CD4-positive, alpha-beta T cell treated with Interleukin-10 for 1 hour (primary cell): ENCODE measurements around the gene CISH.

Experiments used
- DNase-seq: peaks from one replicate; pipeline ENCODE4 v3.0.0-alpha.2; 2020

The CISH gene, protein sequence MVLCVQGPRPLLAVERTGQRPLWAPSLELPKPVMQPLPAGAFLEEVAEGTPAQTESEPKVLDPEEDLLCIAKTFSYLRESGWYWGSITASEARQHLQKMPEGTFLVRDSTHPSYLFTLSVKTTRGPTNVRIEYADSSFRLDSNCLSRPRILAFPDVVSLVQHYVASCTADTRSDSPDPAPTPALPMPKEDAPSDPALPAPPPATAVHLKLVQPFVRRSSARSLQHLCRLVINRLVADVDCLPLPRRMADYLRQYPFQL

DNA sequence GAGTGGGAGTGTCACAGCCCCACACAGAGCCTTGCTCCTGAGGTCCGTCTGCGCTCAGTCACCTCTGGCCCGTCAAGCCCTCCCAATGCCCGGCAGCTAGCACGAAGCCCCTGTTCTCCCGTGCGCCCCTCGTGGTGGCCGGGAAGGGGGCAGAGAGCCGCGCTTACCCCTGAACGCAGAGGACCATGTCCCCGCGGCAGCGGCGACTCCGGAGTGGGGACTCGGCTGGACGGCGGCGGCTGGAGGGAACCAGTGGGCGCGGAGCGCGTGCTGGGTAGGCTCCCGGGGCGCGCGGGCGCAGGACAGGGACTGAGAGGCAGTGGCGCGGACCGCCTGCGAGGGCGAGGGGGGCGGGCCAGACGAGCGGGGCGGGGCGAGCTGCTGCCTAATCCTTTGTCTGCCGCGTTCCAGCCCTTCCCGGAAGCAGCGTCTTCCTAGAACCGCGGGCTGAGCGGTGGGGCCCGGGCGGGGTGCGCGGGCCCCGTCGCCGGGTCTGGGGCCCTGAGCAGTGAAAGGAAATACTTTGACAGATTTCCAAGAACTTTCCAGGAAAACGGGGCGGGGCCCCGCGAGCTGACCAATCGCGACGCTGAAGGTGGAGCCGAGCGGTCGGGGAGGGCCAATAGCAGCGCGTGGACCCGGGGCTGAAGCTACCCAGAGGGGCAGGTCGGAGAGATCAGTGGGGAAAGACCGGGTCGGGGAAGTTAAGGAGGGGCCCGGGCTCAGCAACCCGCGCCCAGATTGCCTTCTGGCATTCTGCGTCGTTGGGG, at the start of gene CISH:
Gene CISH, minus strand, starts transcription at position 311 of the 770 bp plus-strand sequence. Its CDS starts 124 bp downstream, at position 187.
- DNase-seq, result peak; percentile 96

DNA sequence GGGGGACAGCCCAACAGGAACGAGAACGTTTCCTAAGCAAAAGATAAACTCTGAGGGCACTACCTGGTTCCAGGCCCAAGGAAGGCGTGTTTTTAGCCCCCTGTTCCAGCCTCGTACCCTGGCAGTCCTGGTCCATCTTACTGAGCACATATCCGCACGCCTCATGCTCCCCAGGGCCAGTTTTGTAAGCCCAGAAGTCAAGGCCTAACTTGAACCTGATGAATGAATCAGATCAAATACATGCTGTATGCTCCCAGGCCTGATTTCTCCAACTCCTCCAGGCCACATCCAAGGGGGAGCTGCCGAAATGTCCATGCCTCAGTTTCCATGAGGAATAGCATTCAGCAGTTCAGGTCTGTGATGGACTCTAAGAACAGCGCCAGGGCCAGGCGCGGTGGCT, 48.8 kb upstream of the CISH start:
- no peak for DNase-seq

DNA sequence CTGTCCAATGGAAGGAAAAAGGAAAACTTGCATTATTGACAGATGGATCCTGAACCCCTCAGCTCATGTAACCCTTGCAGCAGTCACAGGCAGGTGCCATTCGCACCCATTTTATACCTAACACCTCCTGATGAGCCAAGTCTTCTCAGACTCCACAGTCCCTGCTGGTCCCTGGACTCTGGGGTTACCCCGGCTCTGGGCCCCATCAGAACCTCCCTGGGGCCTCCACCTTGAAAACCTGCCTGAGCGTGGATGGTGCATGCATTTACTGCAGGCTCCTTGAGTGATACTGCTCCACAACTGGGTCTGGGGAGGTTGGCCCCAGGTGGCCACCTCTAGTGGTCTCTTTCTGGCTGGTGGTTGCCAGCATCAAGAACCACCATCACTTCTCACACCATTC, 47.3 kb upstream of the CISH start:
- no peak for DNase-seq

DNA sequence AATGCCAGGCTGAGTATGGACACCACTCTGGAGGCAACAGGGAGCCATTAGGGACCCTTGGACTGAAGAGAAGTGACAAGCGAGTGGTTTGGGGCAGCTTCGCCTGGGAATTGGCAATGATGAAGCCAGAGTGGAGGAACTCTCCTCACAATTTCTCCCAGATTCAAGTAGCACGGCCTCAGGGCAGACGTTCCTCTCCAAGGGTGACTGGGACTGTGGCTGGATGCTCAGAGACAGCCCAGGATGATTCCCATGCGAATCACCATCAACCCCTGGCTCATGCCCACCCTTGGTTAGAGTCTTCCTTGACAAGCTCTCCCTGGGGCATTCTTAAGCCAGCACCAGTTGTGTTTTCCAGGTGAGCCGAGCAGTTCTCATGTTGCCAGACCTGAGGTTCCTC, 46.8 kb upstream of the CISH start:
- no peak for DNase-seq

DNA sequence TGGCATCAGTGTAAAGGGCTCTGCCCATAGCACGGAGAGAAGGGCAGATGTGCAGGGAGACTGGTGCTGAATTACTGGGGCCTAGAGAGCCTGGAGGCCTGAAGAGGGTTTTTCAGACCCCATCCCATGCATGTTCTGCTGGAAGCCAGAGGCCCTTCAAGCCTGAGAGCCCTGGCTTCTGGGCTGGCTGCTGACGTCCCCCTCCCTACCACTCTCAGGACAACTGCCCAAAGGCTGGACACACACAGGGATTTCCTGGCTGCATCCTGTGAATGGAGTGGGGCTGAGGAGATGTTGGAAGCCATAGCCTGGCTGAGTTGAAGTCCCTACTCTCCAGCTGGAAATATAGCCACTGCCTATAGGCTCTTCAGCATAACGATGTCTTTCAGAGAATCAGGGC, 46.2 kb upstream of the CISH start:
- no peak for DNase-seq

DNA sequence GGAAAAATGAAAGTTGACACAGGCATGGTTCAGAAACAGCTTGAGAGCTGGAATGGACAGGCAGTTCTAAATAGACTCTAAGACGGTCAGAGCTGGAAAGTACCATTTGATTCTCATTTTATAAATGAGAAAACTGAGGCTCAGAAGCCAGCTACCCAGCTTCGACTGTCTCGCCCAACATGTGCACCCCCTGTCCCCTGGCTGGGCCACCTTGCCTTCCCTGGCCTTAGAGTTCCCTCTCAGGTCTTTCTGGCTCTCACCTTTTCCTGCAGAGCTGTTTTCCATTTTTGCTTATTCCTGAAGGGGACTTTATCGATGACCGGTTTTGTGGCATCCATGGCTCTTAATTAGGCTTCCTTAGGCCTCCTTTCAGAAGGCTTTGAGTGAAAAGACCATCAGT, 45.8 kb upstream of the CISH start:
- DNase-seq, result no peak

DNA sequence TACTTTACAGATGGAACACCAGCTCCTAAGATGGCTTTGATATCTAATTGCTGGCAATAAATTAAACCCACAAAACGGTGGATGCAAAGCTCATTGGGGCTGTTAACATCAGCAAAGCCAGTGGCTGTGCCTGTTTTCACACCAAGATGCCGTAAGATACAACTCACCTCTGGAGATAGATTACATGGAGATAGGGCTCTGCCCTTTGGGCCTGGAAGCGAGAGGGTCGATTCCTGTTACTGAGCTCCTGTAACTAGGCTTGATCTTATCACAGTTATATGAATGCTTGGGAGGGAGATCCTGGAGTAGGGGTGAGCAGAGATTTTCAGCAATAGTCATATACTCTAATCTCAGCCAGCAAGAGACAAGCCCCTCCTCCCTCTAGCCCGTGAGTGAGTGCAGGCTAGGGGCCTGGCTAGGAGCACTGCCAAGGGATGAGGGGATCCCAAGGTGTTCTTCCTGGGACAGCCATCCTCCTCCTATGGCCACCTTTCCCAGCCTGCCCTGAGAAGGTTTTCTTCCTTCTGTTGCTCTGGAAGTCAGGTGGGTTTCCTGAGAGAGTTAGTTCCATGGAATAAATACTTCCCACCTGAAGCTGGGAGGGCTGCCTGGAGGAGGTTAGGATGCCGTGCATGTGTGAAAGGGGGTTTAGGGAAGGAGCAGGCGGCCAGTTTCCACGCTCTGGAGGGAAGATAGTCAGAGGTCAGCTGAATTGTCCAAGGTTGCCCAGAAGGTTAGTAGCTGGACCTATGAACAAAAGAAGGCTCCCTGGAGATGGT, 45.0 kb upstream of the CISH start:
- no peak for DNase-seq

DNA sequence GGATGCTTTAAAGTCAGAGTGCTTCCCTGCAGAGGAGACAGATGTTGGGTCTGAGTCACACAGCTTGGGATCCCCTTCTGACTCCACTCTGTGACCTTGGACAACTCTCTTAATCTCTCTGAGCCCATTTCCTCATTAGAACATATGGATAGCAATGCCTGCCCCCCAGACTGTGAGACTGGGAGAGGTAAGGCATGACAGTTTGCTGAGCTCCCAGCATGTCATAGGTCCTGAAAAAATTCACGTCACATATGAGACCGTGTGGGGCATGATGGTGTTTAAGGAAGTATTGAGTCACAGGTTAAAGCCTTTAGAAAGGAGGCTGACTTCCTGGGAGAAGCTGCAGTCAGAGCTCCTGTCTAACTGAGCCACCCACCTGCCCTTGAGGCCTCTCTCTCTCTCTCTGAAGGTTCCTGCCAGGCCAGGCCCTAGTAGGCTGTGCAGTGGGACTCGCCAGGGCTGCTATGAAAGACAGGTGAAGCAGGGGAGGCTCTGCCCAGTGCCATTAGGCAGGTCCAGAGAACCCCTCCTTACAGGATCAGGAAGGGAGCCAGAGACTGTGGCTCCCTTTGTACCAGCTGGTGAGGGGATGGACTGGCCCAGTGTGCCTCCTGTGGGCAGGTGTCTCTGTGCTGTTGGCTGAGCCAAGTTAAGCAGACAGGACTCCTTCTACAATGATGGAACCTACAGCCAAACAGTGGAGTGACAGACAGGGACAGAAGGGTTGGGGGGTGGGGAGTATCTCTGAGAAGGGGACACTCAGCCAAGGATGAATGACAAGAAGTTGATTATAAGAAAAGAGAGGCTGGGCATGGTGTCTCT, 43.6 kb upstream of the CISH start:
- no peak for DNase-seq

DNA sequence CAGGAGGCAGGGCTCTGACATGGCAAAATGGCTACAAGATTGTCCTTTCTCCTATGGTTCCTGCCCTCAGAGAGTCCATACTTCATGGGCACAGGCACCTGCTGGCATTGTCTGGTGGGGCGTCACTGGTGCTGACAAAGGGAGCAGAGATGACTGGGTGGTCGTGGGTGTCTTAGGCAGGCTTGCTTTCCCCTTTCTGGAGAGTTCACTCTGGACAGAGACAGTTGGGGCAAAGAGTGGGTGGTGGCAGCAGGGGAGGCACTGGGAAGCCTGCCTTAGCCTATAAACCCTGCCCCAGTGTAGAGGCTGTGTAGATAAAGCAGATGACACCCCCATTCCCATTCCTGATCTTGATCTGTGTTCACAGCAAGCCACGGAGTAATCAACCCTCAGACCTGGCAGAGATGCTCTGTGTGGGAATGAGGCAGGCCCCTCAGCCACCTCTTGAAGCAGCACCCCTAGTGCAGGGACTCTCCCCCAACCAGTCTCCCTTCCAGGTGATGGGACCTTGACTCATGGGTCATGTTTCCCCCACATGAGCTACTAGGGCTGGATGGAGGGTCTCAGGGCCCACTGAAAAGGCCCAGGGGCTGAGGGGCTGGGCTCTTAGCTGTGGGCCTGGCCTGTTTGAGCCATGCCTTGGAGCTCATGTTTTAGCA, 42.5 kb upstream of the CISH start:
- no peak for DNase-seq

DNA sequence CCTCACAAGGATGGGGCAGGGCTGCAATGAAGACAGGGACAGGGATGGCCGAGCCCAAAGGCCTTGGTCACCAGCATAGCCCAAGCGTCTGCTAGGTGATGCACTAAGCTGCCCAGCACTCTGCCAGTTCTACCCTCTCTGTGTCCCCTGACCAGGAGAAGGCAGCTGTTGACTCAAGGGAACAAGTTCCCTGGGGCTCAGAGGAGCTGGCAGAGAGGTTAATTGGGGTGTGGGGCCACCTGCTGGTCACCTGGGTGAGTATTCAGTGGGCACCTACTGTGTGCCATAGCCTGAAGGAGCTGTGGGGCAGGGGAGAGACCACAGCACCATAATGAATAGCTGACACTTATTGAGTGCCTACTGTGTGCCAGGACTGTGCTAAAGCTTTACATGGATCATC, 41.1 kb upstream of the CISH start:
- DNase-seq, result peak; percentile 65

DNA sequence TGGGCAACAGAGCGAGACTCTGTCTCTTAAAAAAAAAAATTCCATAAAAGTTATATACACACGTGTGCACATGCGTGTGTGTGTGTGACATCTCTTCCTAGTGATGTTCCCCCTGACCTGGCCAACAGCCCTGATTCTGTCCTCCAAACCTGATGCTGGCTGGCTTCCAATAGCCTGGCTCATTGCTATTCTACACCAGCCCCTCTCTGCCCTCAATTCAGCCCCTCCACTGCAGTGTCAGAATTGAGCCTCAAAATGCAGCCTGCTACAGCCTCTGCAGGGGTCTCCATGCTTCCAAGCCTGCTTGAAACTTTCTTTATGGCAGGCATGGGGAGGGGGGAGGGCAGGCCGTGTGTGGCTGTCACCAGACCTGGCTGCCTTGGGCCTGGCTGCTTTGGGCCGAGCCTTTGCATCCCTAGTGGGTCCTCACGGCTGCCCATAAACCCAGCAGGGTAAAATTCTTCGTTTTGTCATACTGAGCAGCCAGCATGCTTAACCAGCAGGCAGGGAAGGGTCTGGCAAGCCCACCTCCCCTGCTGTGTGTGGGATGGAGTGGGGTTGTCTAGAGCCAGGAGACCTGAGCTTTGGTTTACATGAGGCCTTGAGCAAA, 40.5 kb upstream of the CISH start:
- no peak for DNase-seq

DNA sequence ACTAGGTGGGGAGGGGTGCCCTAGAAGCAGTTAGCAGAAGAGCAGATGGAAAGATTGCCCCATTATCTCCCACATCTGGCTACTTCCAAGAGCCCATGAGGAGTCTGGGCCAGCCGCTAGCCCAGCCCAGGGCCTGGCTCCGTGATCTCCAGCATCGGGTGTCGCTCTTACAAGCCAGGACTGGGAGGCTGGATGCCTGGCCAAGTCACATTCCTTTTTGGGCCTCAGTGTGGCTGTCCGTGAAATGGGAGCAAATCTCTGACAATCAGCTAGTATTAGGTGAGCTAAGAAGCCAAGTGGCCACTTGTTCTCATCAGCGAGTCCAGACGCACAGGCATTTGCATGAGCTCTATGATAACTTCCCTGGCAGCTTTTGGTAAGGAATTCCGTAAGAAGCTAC, 39.9 kb upstream of the CISH start:
- DNase-seq, result no peak

DNA sequence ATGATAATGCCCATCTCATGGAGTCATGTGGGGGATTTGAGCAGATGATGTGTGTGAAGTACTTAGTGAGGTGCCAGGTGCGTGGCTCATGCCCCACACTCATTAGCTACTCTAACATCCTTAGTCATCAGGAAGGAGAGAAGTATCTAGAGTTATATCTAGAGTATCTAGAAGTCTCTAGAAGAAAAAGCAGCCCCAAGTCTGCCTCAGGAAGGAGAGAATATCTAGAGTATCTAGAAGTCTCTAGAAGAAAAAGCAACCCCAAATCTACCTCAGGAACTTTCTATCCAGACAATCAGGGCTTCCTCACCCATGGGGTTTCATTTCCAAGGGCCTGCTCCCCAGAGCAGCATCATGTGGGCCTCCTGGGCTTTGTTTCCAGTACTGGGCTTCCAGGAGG, 38.4 kb upstream of the CISH start:
- no peak for DNase-seq

DNA sequence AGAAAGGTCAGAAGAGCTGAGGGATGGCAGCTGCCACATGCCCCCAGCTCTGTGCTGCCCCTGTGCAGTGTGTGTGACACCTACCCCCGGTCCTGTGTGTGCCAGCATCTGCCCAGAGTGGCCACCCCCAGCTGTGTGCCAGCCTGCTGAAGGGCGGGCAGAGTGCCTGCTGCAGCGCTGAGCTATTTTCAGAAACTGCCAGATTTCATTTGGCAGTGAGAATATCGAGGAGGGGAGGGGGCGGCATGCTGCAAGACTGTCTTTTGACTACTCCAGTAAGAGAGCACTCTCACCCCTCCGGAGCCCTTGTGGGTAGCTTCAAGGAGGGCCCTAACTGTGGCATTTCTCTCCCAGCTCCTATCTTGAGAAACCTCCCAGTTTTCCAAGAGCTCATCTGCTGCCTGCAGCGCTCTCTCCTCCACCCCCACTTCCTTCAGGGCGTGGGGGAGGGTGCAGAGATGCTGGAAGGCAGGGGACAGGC, 37.9 kb upstream of the CISH start:
- DNase-seq, result no peak

DNA sequence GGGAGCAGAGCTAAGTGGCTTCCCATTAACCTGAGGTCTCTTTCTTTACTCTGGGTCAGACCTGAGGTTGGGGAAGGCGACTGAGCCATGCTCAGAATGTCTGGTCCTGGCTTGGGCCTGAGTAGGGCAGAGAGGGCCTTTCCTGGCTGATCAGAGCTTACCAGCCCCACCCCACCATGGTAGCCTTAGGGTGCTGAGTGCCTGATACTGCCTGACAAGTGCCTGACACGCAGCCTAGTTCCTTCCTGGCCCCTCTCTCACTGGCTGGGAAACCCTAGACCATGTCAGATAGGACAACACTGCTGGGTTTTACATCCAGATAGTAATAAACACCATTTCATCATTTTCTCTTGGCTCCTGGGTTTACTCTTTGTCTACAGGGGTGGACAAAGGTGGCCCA, 37.4 kb upstream of the CISH start:
- no peak for DNase-seq

DNA sequence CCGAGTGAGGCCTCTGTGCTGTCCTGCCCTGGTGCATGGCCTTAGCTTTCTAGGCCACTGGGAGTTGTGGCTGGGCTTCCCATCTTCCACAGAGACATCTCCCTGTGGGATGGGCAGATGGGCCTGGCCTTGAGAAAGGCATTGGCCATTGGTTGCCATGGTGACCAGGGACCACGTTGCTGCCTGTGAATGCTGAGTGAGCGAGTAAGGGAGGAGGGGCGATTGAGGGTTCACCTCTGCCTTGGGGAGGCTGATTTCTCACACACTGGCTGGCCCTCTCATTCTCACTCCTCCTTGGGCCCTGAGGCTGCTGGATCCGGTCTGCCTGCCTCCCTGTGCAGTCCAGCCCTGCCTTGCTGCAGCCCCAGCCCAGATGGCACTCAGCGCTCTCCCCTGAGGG, 36.7 kb upstream of the CISH start:
- DNase-seq, result no peak

DNA sequence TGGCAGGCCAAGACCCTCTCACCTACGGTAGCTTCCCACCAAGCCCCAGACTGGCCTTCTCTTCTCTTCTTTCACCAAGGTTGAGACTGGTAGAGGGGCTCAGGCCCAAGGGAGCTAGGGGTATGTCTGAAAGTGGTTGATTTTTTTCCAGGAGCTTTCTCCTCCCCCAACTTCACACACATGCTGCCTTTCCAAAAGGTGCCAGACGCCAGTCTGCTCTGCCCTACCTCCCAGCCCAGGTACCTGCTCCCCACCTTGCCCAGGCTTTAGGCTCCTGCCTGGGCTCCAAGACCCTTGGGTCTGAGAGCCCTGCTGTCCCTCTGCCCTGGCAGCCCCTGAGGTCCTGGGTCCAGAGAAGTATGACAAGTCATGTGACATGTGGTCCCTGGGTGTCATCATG, 33.8 kb upstream of the CISH start:
- DNase-seq, result no peak

DNA sequence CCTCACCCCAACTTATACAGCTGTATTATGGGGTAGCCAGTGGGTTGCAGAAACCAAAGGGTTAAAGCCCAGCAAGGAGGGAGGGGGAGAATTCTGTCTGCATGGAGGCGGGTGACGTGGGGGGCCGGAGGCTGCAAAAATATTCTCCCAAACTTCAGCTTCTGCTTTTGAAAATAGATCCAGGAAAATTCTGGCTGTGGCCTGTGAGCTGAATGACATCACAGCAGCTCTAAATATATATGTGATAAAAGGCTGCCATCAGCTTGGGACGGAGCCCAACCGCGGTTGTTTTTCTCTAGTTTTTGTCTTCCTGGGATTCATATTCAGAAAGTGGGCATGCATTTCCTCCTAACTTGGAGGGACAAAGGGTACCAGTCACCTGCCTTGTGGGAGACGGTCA, 33.0 kb upstream of the CISH start:
- no peak for DNase-seq

DNA sequence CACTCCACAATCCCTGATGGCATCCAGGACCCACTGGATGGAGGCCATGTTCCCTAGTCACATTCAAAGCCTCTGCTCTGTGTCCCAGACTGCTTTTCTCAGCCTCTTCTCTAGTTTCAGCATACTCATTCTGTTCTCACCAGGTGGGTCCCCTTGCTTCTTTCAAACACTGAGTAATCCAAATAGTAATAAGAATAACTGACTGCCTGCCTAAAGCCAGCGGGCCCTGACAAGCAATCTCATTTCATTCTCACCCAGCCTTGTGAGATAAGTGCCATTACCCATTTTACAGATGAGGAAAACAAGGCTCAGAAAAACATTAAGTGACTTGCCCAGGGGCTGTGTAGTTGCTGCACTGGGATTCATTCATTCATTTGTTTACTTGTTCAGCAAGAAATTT, 30.8 kb upstream of the CISH start:
- no peak for DNase-seq

DNA sequence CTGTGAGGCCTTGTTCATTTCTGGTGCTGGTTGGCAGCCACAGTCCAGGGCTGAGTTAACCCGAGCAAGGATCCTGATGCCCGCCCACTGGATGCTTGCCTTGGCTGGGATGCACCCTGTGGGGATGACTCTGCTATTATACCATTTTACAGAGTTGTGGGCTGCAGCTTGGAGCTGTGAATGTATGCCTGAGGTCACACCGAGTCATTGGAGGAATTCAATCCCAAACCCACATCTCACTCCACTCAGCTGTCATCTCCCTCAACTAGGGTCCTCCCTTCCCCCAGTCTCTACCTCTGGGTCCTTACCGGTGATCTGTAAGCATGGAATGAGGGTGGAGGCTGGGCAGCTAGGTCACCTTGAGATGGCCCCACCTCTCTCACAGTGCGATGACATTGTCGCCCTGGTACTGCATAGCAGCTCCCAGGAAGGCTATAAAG, 27.5 kb upstream of the CISH start:
- no peak for DNase-seq

DNA sequence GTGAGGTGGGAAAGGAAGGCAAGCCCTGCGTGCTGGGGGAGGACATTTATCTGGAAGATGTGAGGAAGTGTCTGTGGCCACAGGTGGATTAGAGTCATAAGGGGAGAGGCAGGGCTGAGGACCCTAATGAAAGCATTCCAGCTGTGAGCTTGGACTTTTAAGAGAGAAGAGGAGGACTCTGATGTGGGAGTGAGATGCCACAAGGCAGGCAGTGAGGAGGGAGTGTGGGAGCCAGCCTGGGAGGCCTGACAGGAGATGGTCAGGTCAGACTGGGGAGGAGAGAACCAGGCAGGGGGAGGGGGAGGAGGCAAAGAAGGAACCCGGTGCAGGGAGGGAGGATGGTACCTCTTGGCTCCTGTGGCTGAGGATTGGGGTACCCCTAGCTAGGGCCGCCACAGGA, 26.4 kb upstream of the CISH start:
- DNase-seq, result no peak

DNA sequence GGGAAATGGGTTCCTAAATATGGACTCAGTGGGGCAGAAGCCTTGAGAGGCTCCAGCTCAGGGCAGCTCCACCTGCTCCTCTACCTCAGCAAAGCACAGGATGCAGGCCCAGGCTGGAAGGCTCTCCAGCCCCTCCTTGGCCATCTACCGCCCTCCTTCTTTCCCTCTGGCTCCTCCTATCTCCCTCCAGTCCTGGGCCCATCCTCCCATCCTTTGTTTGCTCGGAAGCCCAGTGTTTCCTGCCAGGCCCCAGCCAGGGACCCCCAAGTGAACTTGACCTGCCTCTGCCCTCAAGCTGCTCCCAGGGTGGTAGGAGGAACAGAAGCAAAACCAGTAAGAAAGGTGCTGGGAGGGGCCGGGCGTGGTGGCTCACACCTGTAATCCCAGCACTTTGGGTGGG, 25.4 kb upstream of the CISH start:
- no peak for DNase-seq
